Stimulated activated CD8-positive, alpha-beta memory T cell treated with anti-CD3 and anti-CD28 coated beads, Interleukin-7, amount 100 ng/mL, for 24 hours (primary cell): ENCODE measurements around the gene POLR2F.

Source experiments
- DNase-seq: peaks from one replicate; pipeline ENCODE4 v3.0.0-alpha.2; 2020; ENCODE audit warnings: low read depth

Gene POLR2F

DNA sequence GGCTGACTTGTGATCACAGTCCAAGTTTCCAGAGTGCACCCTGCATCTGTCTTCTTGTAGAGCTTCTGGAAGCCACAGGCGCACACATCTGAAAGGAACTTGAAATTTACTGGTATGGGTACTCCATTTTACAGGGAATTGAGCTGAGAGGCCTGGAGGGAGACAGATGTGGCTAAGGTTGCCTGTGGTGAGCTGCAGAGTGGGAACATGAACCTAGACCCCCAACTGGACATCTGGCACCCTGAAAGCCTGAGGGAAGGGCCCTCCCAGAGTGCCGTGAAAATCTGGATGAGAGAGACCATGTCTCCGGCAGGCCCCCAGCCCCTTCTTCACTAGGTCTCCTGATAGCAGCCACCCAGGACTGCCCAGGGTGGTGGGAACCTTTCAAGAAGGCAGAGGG, 53.4 kb downstream of the POLR2F start:
- no peak for DNase-seq

DNA sequence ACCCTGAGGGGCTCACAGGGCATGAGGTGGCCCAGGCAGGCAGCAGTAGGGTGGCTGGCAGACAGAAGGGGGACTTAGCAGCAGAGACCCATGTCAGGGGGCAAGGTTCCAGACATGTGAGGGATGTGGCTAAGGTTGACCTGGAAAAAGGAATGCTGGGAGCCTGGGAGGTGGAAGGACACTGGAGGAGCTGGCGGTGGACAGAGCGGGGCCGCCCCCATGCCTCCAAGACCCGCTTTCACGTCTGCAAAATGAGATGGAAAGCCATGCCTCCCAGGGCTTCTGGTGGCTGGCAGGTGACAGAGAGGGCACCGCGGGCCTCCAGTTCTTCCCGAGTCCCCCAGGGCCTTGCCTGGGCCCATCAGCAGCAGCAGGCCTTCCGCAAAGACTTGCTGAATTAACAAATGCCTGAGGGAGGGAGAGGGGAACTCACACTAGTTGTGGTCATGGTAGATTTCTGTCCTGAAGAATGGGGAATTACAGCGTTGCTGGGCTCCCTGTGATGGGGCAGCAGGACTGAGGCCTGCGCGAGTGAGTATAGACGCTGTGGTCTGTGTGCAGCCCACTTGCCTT, 53.9 kb downstream of the POLR2F start:
- DNase-seq, result no peak

DNA sequence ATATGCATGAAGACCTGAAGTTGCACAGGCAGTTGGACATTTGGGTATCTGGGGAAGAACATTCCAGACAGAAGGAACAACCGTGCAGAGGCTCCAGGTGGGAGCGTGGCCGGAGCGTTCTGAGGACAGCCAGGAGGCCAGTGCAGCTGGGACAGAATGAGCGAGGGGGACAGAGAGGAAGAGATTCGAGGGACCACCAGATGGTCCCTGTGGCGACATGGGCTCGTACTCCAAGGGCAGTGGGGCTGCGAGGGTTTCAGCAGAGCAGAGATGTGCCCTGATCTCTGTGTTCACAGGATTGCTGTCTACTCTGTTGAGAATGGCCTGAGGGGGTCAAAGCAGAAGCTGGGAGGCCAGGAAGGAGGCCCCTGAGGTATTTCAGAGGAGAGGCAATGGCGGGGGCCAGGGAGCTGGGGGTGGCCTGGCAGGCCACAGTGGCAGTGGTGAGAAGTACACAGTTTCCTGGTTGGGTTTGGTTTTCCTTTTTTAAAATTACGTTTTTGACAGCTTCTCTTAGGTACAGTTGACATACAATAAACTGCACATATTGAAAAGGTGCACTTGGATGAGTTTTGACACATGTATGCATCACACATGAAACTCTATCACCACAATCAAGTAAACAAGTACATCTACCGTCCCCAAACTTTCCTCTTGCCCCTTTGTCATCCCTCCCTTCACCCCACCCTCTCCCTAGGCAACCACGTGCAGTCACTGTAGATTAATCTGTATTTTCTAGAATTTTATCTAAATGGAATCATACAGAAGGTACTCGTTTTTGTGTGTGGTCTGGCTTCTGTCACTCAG, 55.7 kb downstream of the POLR2F start:
- no peak for DNase-seq

DNA sequence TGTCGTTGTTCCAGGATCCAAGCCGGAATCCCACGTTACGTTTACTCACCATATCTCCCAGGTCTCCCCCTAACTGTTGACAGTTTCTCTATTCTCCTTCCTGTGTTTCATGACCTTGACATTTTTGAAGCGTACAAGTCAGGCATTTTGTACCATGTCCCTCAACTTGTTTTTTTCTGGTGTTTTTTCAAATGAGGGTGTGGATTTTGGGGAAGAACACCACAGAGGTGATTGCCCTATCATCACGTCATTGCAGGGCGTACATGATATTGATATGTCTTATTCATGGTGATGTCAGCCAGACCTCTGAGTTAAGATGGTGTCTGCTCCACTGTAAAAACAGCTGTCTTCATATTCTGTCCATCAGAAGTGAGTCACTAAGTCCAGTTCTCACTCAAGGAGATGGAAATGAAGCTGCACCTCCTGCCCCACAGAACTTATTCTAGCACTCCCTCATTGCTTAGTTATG, 59.1 kb downstream of the POLR2F start:
- no peak for DNase-seq

DNA sequence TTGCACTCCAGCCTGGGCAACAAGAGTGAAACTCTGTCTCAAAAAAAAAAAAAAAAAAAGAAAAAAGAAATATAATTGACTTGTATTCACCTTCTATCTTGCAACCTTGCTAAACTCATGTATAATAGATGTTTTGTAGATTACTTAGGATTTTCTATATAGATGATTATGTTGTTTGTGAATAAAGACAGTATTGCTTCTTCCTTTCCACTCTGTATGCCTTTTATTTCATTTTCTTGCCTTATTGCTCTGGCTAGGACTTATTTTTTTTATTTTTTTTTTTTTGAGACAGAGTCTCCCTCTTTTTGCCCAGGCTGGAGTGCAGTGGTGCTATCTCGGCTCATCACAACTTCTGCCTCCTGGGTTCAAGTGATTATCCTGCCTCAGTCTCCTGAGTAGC, 60.6 kb downstream of the POLR2F start:
- no peak for DNase-seq

DNA sequence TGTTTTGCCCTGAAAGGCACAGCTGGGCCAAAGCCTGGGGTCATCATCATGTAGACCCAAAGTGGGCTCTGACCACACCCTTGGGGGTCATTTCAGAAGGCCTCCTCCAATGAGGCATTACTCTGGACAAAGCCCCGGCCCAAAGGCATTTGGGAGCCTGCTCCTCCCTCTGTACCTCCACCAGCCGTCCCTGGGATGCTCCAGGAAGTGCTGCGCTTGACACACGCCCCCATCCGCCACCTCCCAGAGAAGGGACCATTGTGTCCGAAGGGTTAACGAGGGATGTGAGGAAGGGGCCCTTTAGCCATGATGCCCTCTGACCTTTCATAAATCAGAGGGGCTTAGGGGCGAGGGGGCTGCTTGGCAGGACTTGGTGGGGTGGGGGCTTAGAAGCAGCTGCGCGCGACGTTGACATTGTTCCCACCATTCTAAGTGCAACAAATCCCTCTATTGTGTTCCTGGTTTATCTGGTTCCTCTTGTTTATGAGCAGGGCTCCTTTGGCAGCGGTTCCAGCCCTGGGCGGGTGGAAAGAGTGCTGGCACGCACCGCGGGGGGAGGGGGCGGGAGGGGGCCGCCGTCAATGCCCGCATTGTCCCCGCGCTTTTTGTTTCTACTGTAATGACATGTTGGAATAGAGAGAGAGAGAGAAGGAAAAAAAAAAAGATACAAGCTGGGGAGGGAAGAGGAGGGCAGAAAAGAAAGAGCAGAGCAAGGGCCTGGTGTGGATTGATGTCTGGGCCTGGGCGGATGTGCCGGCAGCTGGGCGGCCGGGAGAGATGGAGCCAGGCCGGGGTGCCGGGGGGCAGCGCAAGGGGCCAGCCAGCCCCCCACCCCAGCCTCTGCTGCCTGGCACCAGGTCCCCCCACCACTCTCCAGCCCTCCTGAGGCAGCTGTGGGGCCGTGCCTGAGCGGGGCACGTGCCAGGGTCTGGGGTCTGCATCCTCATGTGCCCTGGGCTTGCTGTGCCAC, 63.0 kb downstream of the POLR2F start:
- DNase-seq, result no peak

DNA sequence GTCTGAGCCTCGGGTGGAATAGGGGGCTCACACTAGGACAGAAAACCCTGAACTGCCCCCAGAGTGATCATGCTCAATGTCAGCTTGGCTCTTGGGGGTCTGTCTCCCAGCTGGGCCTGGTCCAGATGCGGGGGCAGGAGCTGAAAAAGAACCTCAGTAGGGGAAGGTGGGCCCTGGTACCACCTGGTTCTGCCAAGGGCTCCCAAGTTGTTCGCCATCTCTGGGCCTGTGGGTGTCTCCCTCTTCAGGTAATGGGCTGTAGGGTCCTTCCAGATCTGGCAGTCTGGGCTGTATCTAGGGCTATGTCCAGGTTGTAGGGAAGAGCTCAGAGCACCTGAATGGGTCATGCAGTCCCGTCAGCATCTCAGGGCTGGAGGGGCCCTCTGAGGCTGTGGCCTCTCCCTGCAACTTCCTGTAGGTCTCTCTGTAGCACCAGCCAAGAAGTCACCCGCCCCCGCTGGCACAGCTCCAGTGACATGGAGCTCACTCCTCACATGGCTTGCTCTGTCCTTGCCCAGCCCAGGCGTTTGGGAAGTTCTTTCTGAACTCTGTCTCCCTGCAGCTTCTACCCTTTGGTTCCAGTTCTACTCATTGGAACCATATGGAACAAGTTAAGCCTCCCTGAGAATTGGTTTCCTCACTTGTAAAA, 63.9 kb downstream of the POLR2F start:
- DNase-seq, result no peak

DNA sequence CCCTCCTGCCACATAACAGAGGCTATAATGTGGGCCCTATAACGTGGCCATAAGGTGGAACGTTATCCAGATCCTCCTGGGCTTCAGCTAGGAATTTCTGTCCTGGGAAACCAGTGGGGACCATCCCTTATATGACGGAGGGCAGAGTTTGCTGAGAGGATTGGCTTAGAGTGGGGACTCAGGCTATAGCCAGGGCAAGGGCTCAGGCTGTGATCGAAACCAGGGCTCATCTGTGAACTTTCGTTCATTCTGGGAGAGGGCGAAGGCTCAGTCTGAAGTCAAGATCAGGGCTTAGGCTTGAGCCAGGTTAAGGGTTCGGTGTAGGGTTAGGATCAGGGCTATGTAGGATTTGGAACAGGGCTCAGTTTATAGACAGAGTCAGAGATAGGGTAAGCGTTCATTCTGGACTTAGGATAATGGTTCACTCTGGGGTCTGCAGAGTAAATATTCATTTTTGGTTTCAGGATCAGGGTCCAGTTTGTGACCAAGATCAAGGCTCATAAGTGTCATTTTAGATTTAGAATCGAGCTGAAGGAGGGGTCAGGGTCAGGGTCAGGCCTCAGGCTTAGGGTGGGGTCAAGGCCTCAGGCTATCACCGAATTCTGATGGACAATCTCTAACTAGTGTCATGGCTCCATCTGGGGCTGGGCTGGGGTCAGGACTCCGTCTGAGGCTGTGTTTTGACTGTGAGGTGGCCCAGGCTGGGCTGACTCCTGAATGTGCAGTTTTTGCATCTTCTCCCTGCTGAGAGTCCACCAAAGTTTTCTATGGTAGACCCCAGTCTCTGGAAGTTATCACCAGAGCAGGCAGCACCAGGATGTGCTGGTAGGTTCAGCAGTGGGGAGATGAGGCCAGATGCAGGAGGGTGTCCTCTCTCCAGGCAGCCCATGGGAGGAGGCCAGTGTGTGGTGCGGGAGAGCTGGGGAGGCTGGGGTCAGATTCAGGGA, 64.7 kb downstream of the POLR2F start:
- DNase-seq, result no peak
